PC-3 (cell line): ENCODE data around the gene CRIM1. TPM values are rescaled to one million over a fixed set of nuclear protein-coding genes. Genes with fewer than 3 reads are reported as not detected.

Experiments
- ATAC-seq: fragments of 200-7000 bp; cut with Tn5 transposase; 2 replicates; pipeline ENCODE4 v1.9.1; 2020; ENCODE audit warnings: mild to moderate bottlenecking, moderate library complexity
- BruUV-seq: library from RNA; stranded (reverse); fragments of 400-500 nt; replicated peaks from 2 replicates; lab custom pipeline; 2021; lab: Mats Ljungman, UMichigan
- CTCF ChIA-PET: fragments of 300-600 bp; sonication (Branson Sonifier 250); formaldehyde crosslinking; loops from one replicate; lab custom pipeline; 2022; ENCODE audit warnings: antibody characterized with exemption; lab: Charles Lee
- POLR2A ChIA-PET: fragments of 300-600 bp; sonication (Branson Sonifier 250); formaldehyde crosslinking; loops from one replicate; lab custom pipeline; 2022; ENCODE audit warnings: antibody characterized with exemption; ENCODE audit not compliant: unreplicated experiment; lab: Charles Lee
- DNase-seq: peaks from one replicate; pipeline ENCODE4 v3.0.0-alpha.2; 2015
- H2AFZ ChIP-seq: fragments of 300-600 bp; sonication (generic); 2 replicates; pipeline ENCODE4 v1.6.0; 2016; ENCODE audit warnings: antibody characterized with exemption, low read length
- H3F3A ChIP-seq: fragments of 300-600 bp; sonication (generic); one replicate; pipeline ENCODE4 v1.6.0; 2017; ENCODE audit warnings: antibody characterized with exemption, low read length, control low read depth, mild to moderate bottlenecking; ENCODE audit not compliant: unreplicated experiment
- H3K27ac ChIP-seq: fragments of 300-600 bp; sonication (generic); 2 replicates; pipeline ENCODE4 v1.5.1; 2016; ENCODE audit warnings: mild to moderate bottlenecking, low read length
- H3K27me3 ChIP-seq: fragments of 300-600 bp; sonication (generic); 2 replicates; pipeline ENCODE4 v1.6.1; 2016; ENCODE audit warnings: low read length, mixed read lengths
- H3K36me3 ChIP-seq: fragments of 300-600 bp; sonication (generic); 2 replicates; pipeline ENCODE4 v1.6.1; 2016; ENCODE audit warnings: low read depth, mixed run types, low read length, mixed read lengths
- H3K4me1 ChIP-seq: fragments of 300-600 bp; sonication (generic); 2 replicates; pipeline ENCODE4 v1.5.1; 2016; ENCODE audit warnings: low read length; ENCODE audit not compliant: insufficient read depth
- H3K4me2 ChIP-seq: fragments of 300-600 bp; sonication (generic); 2 replicates; pipeline ENCODE4 v1.6.0; 2016; ENCODE audit warnings: low read length
- H3K4me3 ChIP-seq: fragments of 300-600 bp; sonication (generic); 2 replicates; pipeline ENCODE4 v1.5.1; 2016; ENCODE audit warnings: mild to moderate bottlenecking, low read length, mixed read lengths
- H3K79me2 ChIP-seq: fragments of 300-600 bp; sonication (generic); 2 replicates; pipeline ENCODE4 v1.6.1; 2017; ENCODE audit warnings: low read length, mixed read lengths
- H3K9ac ChIP-seq: fragments of 300-600 bp; sonication (generic); 2 replicates; pipeline ENCODE4 v1.6.0; 2016; ENCODE audit warnings: mild to moderate bottlenecking, low read length
- H3K9me2 ChIP-seq: fragments of 300-600 bp; sonication (generic); replicated peaks from 2 replicates; pipeline ENCODE4 v1.6.1; 2016; ENCODE audit warnings: mixed run types, low read length, mixed read lengths
- H3K9me3 ChIP-seq: fragments of 300-600 bp; sonication (generic); 2 replicates; pipeline ENCODE4 v1.6.1; 2016; ENCODE audit warnings: low read length, mixed read lengths
- H4K20me1 ChIP-seq: fragments of 300-600 bp; sonication (generic); 2 replicates; pipeline ENCODE4 v1.6.1; 2016; ENCODE audit warnings: low read length, mixed read lengths
- EZH2 ChIP-seq: fragments of 300-600 bp; sonication (generic); IDR thresholded peaks from one replicate; pipeline ENCODE4 v1.6.1; 2017; ENCODE audit warnings: antibody characterized with exemption, mild to moderate bottlenecking, low read length; ENCODE audit not compliant: unreplicated experiment
- EZH2phosphoT487 ChIP-seq: fragments of 300-600 bp; sonication (generic); IDR thresholded peaks from 2 replicates; pipeline ENCODE4 v1.6.1; 2018; ENCODE audit warnings: mild to moderate bottlenecking, antibody characterized with exemption, low read length, borderline replicate concordance
- intact Hi-C: fragments of 100-400 bp; cut with micrococcal nuclease; formaldehyde crosslinking; loops from 2 replicates; pipeline ENCODE4 v1.9.0; 2023
- total RNA-seq: library from RNA; depleted of rRNA; stranded (reverse); fragments of >200 nt; gene quantifications from 2 replicates; pipeline ENCODE4 v1.2.3, GENCODE V29; 2014
- TF ChIP-seq, protein P1 (sequence below): fragments of 300-600 bp; sonication (generic); conservative IDR thresholded peaks from 2 replicates; pipeline ENCODE4 v1.5.1; 2017; ENCODE audit warnings: antibody characterized with exemption, low read depth, mild to moderate bottlenecking, low read length

CRIM1 gene
- total RNA-seq, 1 experiment from 2014 or later, result 70.7 TPM

DNA sequence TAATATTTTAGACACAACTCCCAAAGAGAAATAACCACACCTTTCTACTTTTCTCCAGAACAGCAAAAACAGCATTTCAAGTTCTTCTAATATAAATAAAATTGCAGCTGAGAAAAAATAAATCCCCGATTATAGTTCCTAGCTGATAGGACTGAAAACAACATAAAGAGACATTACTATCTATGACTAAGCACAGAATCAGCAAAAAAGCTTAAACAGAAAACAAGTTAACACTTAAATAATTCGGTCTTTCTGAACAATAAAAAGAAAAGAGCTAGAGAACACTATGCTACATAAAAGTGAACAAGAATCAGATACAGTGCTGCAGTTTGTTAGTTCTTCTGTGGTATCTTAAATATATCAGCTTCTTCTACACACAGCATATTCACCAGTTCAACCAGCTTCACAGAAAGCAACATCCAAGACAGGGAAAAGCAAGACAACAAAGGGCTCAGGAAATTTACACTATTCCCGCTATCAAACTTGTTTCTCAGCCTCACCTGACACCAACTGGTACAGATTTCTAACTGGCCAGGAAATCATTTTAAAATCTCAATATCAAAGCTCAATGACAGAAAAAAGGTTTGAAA, 213.8 kb downstream of the CRIM1 start:
- BruUV-seq, result no TSS peak
- H3K9ac ChIP-seq, result peak overlapping the region; percentile 86

GRCh38 chr2:36570416-36570815, 214.8 kb downstream of the CRIM1 start:
- TF ChIP-seq, protein P1, sequence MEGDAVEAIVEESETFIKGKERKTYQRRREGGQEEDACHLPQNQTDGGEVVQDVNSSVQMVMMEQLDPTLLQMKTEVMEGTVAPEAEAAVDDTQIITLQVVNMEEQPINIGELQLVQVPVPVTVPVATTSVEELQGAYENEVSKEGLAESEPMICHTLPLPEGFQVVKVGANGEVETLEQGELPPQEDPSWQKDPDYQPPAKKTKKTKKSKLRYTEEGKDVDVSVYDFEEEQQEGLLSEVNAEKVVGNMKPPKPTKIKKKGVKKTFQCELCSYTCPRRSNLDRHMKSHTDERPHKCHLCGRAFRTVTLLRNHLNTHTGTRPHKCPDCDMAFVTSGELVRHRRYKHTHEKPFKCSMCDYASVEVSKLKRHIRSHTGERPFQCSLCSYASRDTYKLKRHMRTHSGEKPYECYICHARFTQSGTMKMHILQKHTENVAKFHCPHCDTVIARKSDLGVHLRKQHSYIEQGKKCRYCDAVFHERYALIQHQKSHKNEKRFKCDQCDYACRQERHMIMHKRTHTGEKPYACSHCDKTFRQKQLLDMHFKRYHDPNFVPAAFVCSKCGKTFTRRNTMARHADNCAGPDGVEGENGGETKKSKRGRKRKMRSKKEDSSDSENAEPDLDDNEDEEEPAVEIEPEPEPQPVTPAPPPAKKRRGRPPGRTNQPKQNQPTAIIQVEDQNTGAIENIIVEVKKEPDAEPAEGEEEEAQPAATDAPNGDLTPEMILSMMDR, result no peak
- TF ChIP-seq EZH2phosphoT487 (no peak), EZH2 (no peak)
- Histone ChIP-seq H3K27me3 (no peaks in the 10 kb centered on the region), H3F3A (peaks cover 13% of the 10 kb centered on the region), H4K20me1 (no peaks in the 10 kb centered on the region), H3K9me2 (no peaks in the 10 kb centered on the region), H3K36me3 (peaks cover 33% of the 10 kb centered on the region), H3K27ac (peak overlapping the region; percentile 99), H3K4me2 (peak overlapping the region; percentile 48), H3K4me1 (peaks cover 75% of the 10 kb centered on the region), H3K4me3 (no peak overlapping the region), H3K9me3 (no peaks in the 10 kb centered on the region), H2AFZ (no peak overlapping the region), H3K9ac (peak overlapping the region; percentile 86; the same call in 1 of the 2 replicates), H3K79me2 (peaks cover 72% of the 10 kb centered on the region)
- intact Hi-C loops, result loop anchor here (10.0 kb wide), 1 partner anchor 214 kb away; no protein-coding TSS in a partner anchor
- DNase-seq, result peak; percentile 46
- BruUV-seq, result no TSS peak
- POLR2A ChIA-PET, result no interaction called here
- CTCF ChIA-PET, result no interaction called here
- 0 out of 2 replicates have a peak, but pooled peaks have one; percentile 1 for ATAC-seq

More for the DNA sequence above, 213.8 kb downstream of the CRIM1 start:
- POLR2A ChIA-PET, result interaction anchor here (0.6 to 1.0 kb wide), 6 partner anchors 8 to 211 kb away, joined by 4 to 8 read pairs (median 6); no protein-coding TSS in a partner anchor
- Histone ChIP-seq H3K4me1 (peaks cover 81% of the 10 kb centered on the region), H3F3A (peaks cover 13% of the 10 kb centered on the region), H4K20me1 (no peaks in the 10 kb centered on the region), H3K4me3 (peak overlapping the region; percentile 60), H3K9me3 (no peaks in the 10 kb centered on the region), H3K4me2 (peak overlapping the region; percentile 82), H2AFZ (peak overlapping the region; percentile 23; the same call in 1 of the 2 replicates), H3K79me2 (peaks cover 72% of the 10 kb centered on the region), H3K27me3 (no peaks in the 10 kb centered on the region), H3K27ac (peak overlapping the region; percentile 99), H3K36me3 (peaks cover 28% of the 10 kb centered on the region), H3K9me2 (no peaks in the 10 kb centered on the region)
- DNase-seq, result peak; percentile 34
- intact Hi-C loops, result loop anchor here (5.0 kb wide), 1 partner anchor 212 kb away; the partner anchor contains the start of gene CRIM1
- TF ChIP-seq, protein P1, result no peak
- TF ChIP-seq EZH2phosphoT487 (no peak), EZH2 (no peak)
- ATAC-seq, result no peak
- CTCF ChIA-PET, result interaction anchor here (0.5 to 1.4 kb wide), 2 partner anchors 10 to 17 kb away, joined by 3 to 4 read pairs; no protein-coding TSS in a partner anchor
